Tongue (tissue), 2 donors: ENCODE results near the gene EME1. TPM values are rescaled to one million over a fixed set of nuclear protein-coding genes. Genes with fewer than 3 reads are reported as not detected.

Experiments used
- DNase-seq: peaks from one replicate; pipeline ENCODE4 v3.0.0-alpha.2; 2015
- total RNA-seq: library from RNA; depleted of rRNA; stranded (reverse); fragments of >200 nt; gene quantifications from one replicate; pipeline ENCODE4 v1.2.3, GENCODE V29; 2014

Gene EME1
- total RNA-seq, 1 donor from 2014 or later: 4.3 TPM

DNA sequence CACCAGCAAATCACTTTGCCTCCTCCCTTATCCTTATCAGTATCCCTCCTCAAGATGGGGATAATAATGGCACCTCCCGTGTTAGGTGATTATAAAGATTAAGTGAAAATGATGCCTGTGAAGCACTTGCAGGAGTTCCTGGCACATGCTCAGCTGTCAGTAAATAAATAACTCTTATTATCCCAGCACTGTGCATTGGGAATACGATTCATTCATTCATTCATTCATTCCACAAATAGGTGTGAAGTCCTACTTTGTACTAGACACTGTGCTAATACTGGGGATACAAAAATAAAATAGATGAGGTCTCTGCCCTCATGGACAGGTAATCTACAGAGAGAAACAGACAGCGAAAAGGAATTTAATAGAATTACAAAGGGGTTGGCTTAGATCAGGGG, 25.1 kb upstream of the EME1 start:
- DNase-seq: no peak

DNA sequence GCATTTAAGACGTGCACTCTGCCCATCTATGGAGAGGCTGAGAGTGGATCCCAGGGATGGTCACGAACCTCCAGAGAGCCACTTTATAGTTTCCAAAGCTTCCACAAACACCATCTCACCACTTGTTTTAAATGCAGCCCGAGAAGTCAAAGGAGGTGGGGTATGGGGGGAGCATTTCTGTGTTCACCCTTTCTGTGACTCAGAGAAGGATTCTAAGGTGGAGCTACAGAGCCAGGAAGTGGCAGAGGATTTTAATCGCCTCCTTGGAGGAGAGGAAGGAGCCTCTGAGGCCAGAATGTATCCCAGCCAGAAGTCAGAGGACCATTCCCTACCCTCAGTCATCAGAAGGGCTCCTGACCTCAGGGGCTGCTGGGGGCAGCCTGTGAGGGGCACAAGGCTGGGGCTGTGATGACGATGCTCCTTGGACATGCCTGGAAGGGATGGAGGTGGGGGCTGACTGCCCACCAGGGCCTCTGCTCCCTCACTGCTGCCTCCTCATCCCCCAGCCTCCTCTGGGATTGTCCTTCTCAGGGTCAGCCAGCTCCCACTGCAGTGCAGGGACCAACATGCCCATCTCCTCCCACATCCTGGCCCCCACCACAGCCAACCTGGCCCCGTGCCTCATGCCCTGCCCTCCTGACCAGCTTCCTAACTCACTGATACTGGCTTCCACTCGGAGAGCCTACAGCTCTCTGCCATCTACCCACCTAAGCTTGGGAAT, 24.3 kb upstream of the EME1 start:
- no peak for DNase-seq

DNA sequence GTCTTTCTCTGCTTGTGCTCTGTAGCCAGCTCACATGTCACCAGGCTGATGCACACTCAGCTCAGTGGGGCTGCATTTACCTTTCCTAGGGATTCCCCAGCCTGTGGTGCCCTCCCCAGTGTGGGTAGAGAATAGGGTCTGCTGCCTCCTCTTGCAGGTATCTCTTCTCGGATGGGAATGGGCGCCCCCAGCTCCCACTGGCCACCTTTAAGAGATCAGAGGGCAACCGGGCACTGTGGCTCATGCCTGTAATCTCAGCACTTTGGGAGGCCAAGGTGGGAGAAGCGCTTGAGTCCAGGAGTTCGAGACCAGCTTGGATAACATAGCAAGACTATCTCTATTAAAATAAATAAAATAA, 23.8 kb upstream of the EME1 start:
- no peak for DNase-seq

DNA sequence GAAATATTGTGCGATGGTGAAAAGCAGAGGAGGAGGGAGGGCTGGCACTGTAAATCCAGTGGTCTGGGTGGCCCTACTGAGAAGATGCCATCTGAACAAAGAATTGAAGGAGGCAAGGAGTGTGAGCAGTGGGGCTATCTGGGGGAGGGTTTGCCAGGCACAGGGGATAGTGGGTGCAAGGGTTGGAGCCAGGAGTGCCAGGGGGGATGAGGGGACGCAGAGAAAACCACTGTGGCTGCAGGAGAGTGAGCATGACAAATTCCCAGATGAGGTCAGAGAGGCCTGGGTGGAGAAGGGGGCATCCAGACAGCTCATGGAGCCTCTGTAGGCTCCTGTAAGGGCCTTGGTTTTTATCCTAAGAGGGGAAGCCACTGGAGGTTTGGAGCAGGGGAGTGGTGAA, 22.3 kb upstream of the EME1 start:
- no peak for DNase-seq

DNA sequence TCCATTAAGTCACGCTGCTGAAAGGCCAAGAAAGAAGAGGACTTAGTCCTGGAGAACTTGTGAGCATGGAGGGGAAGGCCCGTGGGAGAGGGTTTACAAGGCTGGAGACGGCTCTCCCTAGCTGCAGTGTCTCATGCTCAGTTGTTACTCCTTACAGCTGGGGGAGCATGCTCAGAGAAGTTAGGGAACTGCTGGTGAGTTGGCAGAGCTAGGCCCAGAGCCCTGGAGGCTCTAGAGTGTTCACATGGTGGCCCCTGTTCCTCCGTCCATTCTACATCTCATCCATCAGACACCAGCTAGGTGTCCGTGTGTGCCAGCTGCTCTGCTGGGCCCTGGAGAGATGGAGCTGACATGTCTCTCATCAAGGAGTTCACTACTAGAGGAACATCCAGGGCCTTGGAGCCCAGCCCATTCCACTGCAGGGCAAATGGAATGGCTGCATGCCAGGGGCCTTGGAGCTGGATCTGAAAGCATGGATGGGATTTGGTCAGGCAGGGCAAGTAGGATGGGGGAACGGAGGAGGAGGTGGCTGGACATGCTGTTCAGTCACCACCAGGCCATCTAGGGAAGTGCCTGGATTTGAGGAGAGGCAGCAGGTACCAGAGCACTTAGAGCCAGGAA, 20.8 kb upstream of the EME1 start:
- DNase-seq: peak; percentile 31

DNA sequence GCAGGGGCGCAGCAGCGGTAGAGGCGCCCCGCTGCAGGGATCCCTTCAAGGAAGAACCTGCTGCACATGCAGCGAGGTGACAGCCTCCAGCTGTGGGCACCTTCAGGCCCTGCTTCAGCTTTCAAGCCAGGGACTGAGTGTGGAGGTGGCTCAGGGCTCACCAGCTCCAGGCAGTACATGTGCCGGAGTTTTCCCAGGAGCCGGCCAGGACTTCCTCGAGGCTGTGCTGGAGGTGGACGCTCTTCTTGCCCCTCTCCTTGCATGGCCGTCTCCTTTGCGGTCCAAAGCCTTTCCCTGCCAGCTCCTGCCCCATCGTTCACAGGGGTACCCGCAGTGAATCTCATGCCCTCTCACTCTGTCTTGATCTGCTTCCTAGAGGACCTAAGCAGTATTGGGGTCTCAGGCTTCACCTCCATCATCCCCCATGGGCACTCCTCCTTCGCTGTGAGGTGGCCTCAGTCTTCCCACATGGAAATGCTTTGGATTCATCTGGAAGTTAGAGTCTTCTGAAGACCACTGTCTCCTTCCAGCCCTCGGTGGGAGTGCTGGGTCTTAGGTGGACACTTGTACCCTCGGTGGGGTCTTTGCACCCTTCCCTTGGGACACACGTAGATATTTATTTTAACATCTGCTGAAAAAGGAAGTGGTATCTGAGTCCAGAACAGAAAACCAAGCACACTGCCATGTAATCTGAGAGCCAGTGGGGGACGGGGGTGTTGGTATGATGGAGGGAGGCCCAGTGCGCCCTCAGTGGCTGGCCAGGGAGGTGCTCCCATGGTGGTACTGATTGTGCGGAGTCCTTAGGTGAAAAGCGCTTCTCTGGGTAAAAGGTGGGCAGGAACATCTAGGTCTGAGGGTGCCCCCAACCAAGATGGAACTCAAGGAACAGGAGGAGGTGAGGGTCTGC, 20.1 kb upstream of the EME1 start:
- no peak for DNase-seq

DNA sequence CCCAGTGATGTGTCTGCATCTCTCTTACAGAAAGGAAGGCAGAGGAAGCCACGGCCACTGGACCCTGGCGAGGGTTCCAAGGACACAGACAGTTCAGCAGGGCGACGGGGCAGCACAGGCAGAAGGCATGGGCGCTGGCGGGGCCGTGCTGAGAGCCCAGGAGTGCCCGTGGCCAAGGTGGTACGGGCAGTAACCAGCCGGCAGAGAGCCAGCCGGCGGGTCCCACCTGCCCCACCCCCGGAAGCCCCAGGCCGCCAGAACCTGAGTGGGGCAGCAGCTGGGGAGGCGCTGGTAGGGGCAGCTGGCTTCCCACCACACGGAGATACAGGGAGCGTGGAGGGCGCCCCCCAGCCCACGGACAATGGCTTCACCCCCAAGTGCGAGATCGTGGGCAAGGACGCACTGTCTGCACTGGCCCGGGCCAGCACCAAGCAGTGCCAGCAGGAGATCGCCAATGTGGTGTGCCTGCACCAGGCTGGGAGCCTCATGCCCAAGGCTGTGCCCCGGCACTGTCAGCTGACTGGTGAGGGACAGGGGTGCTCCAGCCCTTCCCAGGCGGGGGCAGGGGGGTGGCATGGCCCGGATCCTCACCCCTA, 19.3 kb upstream of the EME1 start:
- no peak for DNase-seq

DNA sequence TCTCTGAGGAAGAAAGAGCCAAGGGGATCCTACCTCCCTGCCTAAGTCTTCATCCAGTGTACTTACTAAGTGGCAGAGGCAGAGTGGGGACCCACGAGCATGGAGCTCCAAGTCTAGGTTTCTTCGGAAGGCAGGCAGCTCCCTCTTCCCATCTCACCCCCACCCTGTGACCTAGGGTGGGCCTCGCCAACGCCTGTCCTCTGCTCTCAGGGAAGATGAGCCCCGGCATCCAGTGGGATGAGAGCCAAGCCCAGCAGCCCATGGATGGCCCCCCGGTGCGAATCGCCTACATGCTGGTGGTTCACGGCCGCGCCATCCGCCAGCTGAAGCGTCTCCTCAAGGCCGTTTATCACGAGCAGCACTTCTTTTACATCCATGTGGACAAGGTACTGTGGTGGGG, 18.8 kb upstream of the EME1 start:
- no peak for DNase-seq

DNA sequence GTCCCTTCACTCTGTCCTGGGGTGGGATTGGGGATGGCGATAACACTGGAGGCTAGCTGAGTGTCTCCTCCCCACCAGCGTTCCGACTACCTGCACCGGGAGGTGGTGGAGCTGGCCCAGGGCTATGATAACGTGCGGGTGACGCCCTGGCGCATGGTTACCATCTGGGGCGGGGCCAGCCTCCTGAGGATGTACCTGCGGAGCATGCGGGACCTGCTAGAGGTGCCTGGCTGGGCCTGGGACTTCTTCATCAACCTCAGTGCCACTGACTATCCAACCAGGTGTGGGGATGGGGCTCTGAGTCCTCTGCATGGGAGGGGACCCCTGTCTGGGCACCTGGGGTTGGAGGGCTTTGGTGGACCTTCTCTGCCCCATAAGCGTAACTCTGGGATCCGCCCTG, 18.3 kb upstream of the EME1 start:
- no peak for DNase-seq

DNA sequence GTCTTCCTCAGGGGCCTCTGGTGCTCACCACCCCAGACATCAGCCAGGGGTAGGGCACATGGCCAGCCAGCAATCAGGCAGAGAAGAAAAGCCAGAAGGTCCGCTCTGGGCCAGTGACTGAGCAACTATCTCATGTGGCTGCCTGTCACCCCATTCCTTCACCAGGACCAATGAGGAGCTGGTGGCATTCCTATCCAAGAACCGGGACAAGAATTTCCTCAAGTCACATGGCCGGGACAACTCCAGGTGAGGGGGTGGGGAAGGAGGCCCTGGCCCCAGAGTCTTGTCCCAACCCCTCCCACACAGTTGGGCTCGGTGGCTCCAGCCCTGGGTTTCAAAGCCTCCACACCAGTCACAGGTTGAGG, 17.7 kb upstream of the EME1 start:
- DNase-seq: no peak

DNA sequence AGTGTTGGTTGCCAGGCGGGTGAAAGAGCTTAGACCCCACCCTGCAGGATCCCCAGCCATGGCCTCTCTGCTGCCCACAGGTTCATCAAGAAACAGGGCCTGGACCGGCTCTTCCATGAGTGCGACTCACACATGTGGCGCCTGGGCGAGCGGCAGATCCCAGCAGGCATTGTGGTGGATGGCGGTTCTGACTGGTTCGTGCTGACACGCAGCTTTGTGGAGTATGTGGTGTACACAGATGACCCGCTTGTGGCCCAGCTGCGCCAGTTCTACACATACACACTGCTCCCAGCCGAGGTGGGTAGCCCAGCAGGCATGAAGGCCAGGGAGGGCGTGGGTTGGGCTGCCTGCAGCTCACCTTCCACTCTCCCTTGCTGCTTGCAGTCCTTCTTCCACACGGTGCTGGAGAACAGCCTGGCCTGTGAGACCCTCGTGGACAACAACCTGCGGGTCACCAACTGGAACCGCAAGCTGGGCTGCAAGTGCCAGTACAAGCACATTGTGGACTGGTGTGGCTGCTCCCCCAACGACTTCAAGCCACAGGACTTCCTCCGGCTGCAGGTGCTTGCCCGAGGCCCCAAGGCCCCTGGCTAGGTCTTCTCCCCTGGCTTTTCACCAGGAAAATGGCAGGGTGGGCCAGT, 17.2 kb upstream of the EME1 start:
- no peak for DNase-seq

DNA sequence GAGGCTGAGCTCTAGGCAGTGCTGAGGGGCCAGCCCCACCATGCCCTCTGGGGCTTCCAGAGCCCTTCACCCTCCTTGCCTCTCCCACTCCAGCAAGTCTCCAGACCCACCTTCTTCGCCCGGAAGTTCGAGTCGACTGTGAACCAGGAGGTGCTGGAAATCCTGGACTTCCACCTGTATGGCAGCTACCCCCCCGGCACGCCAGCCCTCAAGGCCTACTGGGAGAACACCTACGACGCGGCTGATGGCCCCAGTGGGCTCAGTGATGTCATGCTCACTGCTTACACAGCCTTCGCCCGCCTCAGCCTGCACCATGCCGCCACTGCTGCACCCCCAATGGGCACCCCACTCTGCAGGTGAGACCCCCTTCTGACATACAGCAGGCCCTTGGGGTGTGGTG, 16.6 kb upstream of the EME1 start:
- no peak for DNase-seq

DNA sequence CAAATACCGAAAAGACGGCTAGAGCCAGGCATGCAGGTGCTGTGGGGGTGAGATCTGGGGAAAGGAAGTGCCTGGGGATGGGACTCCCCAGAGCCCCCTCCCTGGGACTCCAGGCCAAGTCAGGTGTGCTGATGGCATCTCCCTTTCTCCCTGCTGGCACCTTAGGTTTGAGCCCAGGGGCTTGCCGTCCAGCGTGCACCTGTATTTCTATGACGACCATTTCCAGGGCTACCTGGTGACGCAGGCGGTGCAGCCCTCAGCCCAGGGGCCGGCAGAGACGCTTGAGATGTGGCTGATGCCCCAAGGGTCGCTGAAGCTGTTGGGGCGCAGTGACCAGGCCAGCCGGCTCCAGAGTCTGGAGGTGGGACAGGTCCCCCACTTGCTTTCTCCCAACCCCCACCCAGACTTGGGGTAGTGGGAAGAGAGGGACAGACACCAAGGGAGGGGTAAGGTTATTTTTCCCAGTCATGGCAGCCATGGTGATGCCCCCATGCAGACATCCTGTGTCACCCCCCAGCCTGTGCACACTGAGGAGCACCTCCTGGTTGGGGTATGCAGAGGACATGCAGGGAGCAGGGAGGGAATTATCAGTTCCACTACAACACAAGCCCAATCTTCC, 16.0 kb upstream of the EME1 start:
- DNase-seq: no peak

DNA sequence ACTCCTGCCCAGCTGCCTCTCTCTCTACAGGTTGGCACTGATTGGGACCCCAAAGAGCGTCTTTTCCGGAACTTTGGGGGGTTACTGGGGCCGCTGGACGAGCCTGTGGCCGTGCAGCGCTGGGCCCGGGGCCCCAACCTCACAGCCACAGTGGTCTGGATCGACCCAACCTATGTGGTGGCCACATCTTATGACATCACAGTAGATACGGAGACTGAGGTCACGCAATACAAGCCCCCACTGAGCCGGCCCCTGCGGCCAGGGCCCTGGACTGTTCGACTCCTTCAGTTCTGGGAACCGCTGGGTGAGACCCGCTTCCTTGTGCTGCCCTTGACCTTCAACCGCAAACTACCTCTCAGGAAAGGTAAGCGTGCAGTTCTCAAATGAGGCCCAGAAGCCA, 14.9 kb upstream of the EME1 start:
- DNase-seq: no peak

DNA sequence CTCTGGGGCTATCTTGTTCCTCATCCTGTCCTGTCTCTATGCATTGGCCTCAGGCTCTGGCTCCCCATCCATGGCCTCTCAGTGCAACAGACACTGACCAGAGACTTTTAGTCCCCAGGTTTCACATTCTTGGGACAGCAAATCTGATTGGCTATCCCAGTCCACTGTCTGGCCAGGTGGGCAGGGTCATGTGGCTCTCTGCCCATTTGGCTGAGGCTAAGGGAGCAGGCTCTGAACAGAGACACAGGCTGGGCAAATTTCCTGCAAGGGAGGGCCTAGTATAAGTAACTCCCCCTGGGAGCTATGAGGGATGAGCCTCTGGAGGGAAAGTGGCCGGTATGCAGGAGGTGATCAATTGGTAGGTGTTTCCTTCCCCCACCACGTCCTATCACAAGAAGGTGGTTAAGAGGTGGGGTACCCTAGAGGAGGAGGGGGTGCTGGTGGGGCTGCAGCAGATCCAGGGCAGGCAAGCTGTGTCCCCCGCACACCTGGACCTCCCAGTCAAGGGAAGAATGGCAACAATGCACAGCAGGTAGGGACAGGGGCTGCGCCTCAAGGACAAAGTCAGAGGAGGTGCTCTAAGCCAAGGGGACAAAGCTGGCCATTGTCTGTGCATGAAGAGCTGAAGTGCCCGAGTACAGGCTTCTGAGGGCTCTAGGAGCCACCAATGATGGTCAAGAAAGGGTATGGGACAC, 13.9 kb upstream of the EME1 start:
- DNase-seq: peak; percentile 24

DNA sequence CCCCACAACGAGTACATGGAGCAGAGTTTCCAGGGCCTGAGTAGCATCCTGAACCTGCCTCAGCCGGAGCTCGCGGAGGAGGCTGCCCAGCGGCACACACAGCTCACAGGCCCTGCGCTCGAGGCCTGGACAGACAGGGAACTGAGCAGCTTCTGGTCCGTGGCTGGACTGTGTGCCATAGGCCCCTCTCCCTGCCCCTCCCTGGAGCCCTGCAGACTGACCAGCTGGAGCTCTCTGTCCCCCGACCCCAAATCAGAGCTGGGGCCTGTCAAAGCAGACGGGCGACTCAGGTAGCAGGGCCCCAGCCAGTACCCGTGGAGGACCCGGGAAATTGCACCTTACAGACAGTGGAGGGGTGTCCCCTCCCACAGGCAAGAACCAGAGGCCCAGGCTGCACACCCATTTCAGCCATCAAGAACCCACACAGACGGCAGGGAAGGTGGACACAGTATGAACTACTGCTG, 13.0 kb upstream of the EME1 start:
- DNase-seq: no peak

DNA sequence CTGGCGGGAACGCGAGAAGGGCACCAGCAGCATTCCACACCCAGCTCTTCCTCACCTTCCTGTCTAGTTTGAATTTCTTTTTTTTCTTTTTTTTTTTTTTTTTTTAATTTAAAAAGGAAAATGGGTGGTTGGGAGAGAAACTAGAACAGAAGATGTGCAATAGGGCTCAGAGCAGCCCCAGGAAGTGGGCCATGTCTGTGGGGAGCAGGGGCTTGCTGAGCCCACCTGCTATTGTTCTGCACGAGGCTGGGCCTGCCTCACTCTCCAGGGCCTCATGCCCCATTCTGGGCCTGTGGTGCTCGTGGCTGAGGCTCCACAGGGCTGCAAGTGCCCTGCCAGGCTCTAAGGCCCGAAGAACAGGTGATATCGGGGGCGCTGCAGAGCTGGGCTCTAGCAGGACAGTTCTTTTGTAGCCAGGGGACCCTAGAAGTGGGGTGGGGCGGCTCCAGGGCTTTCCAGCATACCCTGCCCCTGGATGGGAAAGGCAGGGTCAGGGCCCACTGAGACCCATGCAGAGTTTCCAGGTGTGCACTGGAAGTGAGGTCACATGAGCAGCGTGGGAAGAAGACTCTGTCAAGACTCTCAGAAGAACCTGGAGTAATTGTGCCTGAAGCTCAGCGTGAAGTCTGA, 12.4 kb upstream of the EME1 start:
- no peak for DNase-seq

DNA sequence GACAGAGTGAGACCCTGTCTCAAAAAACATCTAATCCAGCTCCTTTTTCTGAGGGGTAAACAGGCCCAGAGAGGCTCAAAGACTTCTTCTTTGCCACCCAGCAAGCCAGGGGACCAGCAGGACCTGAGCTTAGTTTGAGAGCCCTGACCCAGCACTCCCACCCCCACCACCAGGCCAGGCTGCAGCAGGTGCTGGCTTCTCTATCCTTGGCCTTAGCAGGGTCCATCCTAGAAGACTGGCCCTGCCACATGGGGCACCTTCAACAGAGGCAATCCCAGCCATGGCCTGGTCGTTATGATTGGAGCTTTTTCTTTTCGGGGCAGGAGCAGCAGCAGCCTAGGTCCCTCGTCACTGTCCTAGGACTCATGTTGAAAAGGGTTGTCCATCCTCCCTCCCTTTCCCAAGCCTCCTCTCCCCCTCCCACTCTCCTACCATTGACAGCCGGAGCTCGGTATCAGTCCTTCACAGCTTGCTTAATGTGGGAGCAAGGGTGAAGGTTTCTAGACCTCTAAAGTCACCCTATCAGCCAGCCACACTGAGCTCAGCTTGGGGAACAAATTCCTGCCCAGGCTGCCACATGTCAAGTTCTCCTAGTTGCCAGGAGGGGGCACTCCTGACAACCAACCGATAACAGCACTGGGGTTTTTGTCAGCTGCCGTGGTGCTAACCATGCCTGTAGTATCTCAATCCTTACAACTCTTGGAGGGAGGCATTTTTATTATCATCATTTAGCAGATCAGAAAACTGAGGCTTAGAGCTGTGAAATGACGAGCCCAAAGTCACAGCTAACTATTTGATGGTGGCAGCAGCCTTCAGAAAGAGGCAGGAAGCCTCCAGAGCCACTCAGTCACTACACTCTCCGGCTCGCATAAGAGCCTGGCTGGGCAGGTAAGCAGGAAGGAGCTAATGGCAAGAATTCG, 11.2 kb upstream of the EME1 start:
- DNase-seq: peak; percentile 75

DNA sequence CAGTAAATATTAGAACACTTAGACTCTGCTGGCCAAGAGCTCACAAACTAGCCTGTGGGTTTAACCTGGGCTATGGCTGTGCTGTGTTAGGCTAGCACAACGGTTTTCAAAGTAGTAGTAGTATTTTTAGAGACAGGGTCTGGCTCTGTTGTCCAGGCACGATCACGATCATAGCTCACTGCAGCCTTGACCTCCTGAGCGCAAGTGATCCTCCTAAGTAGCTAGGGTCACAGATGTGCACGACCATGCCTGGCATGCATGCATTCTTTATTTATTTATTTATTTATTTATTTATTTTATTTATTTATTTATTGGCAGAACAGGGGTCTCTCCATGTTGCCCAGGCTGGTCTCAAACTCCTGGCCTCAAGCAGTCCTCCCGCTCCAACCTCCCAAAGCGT, 10.4 kb upstream of the EME1 start:
- no peak for DNase-seq
